GM12878 (cell line): Measurements from ENCODE around the gene TMEM109.

Source experiments
- BRCA1 ChIP-seq: IDR thresholded peaks from 2 replicates; pipeline ENCODE4 v1.6.1; 2011; ENCODE audit warnings: low read depth, low read length, improper control_type of control experiment
- CTCF ChIP-seq, 3 experiments: IDR thresholded peaks in 2 of 3; conservative IDR thresholded peaks in 1 of 3; 2 replicates each; pipeline ENCODE4 v1.5.1; 2011; ENCODE audit warnings: low read depth in 3 of 3, low read length in 3 of 3, mild to moderate bottlenecking in 3 of 3, control low read depth in 2 of 3, moderate library complexity in 2 of 3, inconsistent platforms in 1 of 3, mixed read lengths in 1 of 3; ENCODE audit not compliant: control insufficient read depth in 2 of 3, insufficient read depth in 1 of 3; ENCODE audit errors: extremely low read depth in 1 of 3
- EZH2 ChIP-seq: IDR thresholded peaks from 2 replicates; pipeline ENCODE4 v1.6.1; 2012; ENCODE audit warnings: low read depth, mild to moderate bottlenecking, control low read depth, inconsistent platforms, low read length, borderline replicate concordance; ENCODE audit not compliant: control insufficient read depth
- FOXM1 ChIP-seq: IDR thresholded peaks from 2 replicates; pipeline ENCODE4 v1.6.1; 2012; ENCODE audit warnings: low read depth, mild to moderate bottlenecking, inconsistent platforms, low read length, moderate library complexity
- GABPA ChIP-seq: IDR thresholded peaks from 2 replicates; pipeline ENCODE4 v1.6.1; 2014; ENCODE audit warnings: antibody characterized with exemption, low read depth, mild to moderate bottlenecking, inconsistent platforms
- JUNB ChIP-seq: IDR thresholded peaks from 2 replicates; pipeline ENCODE4 v1.6.1; 2016; ENCODE audit warnings: antibody characterized with exemption, mild to moderate bottlenecking
- MYC ChIP-seq: IDR thresholded peaks from 2 replicates; pipeline ENCODE4 v1.6.1; 2011; ENCODE audit warnings: mild to moderate bottlenecking, low read length, moderate library complexity, inconsistent platforms; ENCODE audit not compliant: insufficient read depth, insufficient replicate concordance, insufficient read length, severe bottlenecking
- SIN3A ChIP-seq: IDR thresholded peaks from 2 replicates; pipeline ENCODE4 v1.6.1; 2012; ENCODE audit warnings: low read depth, low read length, improper control_type of control experiment
- TCF7 ChIP-seq: IDR thresholded peaks from 2 replicates; pipeline ENCODE4 v1.6.1; 2014; ENCODE audit warnings: antibody characterized with exemption, borderline replicate concordance
- ZNF274 ChIP-seq: IDR thresholded peaks from one replicate; pipeline ENCODE4 v1.8.0; 2011; ENCODE audit not compliant: insufficient read length, insufficient read depth
- TF ChIP-seq, protein P1 (sequence below): fragments of 450-650 bp; IDR thresholded peaks from 2 replicates; pipeline ENCODE4 v1.6.1; 2018; ENCODE audit warnings: mild to moderate bottlenecking, low read depth, moderate library complexity; ENCODE audit not compliant: partially characterized antibody

DNA sequence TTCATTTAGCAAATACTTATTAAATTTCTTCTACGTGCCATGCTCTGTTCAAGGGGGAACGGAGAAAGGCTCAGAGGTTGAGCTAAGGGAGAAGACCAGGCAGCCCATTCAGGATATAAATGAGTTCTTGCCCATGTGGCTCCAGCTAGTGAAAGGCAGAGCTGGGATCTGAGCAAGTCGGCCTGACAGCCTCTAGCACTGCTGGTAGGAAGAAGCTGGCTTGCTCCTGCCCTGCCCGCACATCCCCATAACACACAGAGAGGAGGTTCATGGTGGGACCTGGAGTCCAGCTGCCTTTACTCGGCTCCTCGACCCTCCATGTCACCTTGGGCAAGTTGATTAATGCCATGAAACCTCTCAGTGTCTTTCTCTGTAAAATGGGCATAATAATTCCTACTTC lies 36.1 kb downstream of the TMEM109 start:
- TF ChIP-seq GABPA (no peak), EZH2 (no peak), MYC (no peak), FOXM1 (no peak), JUNB (no peak), ZNF274 (no peak), BRCA1 (no peak), TCF7 (no peak), SIN3A (no peak), CTCF (IDR thresholded peaks at IDR 0.05 in 2 of 3, conservative IDR thresholded peaks at IDR 0.05 in 1 of 3; ENCODE audit: control insufficient read depth in 2 of 3, extremely low read depth in 1 of 3, insufficient read depth in 1 of 3, low read depth in 3 of 3, low read length in 3 of 3) (no peak)
- TF ChIP-seq, protein P1, sequence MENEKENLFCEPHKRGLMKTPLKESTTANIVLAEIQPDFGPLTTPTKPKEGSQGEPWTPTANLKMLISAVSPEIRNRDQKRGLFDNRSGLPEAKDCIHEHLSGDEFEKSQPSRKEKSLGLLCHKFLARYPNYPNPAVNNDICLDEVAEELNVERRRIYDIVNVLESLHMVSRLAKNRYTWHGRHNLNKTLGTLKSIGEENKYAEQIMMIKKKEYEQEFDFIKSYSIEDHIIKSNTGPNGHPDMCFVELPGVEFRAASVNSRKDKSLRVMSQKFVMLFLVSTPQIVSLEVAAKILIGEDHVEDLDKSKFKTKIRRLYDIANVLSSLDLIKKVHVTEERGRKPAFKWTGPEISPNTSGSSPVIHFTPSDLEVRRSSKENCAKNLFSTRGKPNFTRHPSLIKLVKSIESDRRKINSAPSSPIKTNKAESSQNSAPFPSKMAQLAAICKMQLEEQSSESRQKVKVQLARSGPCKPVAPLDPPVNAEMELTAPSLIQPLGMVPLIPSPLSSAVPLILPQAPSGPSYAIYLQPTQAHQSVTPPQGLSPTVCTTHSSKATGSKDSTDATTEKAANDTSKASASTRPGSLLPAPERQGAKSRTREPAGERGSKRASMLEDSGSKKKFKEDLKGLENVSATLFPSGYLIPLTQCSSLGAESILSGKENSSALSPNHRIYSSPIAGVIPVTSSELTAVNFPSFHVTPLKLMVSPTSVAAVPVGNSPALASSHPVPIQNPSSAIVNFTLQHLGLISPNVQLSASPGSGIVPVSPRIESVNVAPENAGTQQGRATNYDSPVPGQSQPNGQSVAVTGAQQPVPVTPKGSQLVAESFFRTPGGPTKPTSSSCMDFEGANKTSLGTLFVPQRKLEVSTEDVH, result no peak
